GM19397 (cell line): ENCODE data around the gene MEF2B.
"Not testable (repeated sequence)": the region's sequence is repeated elsewhere in the genome, so short reads cannot be mapped to it uniquely, and the experiment has no call there.

Experiments
- ATAC-seq: cut with Tn5 transposase; IDR thresholded peaks from one replicate; pipeline ENCODE4 v1.9.1; 2021; ENCODE audit warnings: mild to moderate bottlenecking, moderate library complexity; ENCODE audit not compliant: unreplicated experiment

Gene MEF2B

GRCh38 chr19:19157808-19158207 is 12.3 kb downstream of the MEF2B start:
- no peak for ATAC-seq

- ATAC-seq: peak; percentile 76
Measured at GRCh38 chr19:19155495-19156219, 14.4 kb downstream of the MEF2B start.

GRCh38 chr19:19154768-19155494 is 15.1 kb downstream of the MEF2B start:
- ATAC-seq: no peak

GRCh38 chr19:19152668-19153384 is 17.2 kb downstream of the MEF2B start:
- no peak for ATAC-seq

GRCh38 chr19:19151418-19151817 is 18.6 kb downstream of the MEF2B start:
- peak; percentile 47 for ATAC-seq

GRCh38 chr19:19149435-19149834 is 20.6 kb downstream of the MEF2B start:
- no peak for ATAC-seq

GRCh38 chr19:19148504-19148903 is 21.6 kb downstream of the MEF2B start:
- not testable (repeated sequence) for ATAC-seq

- no peak for ATAC-seq
Measured at GRCh38 chr19:19147344-19147743, 22.7 kb downstream of the MEF2B start.

- no peak for ATAC-seq
Measured at GRCh38 chr19:19146865-19147264, 23.2 kb downstream of the MEF2B start.

GRCh38 chr19:19145684-19146608 is 24.1 kb downstream of the MEF2B start:
- no peak for ATAC-seq

GRCh38 chr19:19145281-19145680 is 24.8 kb downstream of the MEF2B start:
- ATAC-seq: no peak

GRCh38 chr19:19142347-19142746 is 27.7 kb downstream of the MEF2B start:
- ATAC-seq: no peak

- ATAC-seq: no peak
Measured at GRCh38 chr19:19140476-19140875, 29.6 kb downstream of the MEF2B start.

GRCh38 chr19:19139876-19140229 is 30.2 kb downstream of the MEF2B start:
- no peak for ATAC-seq

GRCh38 chr19:19138109-19138981 is 31.7 kb downstream of the MEF2B start, which contains the start of gene TMEM161A:
Gene TMEM161A, minus strand, starts transcription at chr19:19138478. Its CDS starts 50 bp downstream, at chr19:19138428.
- peak; percentile 99 for ATAC-seq

GRCh38 chr19:19137556-19138108 is 32.4 kb downstream of the MEF2B start:
- ATAC-seq: no peak

- not testable (repeated sequence) for ATAC-seq
Measured at GRCh38 chr19:19135713-19136112, 34.4 kb downstream of the MEF2B start.

- no peak for ATAC-seq
Measured at GRCh38 chr19:19134687-19135158, 35.3 kb downstream of the MEF2B start.

GRCh38 chr19:19133985-19134384 is 36.1 kb downstream of the MEF2B start:
- no peak for ATAC-seq
